ENCODE results near the gene ZNF80.

The ZNF80 gene

DNA sequence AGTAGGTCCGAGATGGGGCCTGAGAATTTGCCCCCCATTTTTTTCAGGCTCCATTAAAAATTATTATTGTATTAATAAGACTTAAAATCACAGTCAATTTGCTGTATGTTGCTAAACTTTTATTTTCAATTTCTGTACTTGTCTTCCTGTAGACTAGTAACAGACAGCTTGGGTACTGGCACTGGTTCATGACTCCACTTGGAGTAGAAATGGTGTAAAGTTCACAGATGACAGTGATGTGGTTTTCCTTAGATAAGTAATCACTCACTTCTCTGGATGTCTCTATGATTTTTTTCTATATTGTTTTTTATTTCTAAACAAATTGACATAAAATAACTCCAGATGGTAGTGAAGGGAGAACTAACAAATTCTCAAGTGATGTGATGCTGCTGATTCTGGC lies 15.6 kb upstream of the ZNF80 start:
- TF ChIP-seq, protein P1, sequence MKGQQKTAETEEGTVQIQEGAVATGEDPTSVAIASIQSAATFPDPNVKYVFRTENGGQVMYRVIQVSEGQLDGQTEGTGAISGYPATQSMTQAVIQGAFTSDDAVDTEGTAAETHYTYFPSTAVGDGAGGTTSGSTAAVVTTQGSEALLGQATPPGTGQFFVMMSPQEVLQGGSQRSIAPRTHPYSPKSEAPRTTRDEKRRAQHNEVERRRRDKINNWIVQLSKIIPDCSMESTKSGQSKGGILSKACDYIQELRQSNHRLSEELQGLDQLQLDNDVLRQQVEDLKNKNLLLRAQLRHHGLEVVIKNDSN (IDR thresholded peaks at IDR 0.05): no peak
- TF ChIP-seq, protein P2, sequence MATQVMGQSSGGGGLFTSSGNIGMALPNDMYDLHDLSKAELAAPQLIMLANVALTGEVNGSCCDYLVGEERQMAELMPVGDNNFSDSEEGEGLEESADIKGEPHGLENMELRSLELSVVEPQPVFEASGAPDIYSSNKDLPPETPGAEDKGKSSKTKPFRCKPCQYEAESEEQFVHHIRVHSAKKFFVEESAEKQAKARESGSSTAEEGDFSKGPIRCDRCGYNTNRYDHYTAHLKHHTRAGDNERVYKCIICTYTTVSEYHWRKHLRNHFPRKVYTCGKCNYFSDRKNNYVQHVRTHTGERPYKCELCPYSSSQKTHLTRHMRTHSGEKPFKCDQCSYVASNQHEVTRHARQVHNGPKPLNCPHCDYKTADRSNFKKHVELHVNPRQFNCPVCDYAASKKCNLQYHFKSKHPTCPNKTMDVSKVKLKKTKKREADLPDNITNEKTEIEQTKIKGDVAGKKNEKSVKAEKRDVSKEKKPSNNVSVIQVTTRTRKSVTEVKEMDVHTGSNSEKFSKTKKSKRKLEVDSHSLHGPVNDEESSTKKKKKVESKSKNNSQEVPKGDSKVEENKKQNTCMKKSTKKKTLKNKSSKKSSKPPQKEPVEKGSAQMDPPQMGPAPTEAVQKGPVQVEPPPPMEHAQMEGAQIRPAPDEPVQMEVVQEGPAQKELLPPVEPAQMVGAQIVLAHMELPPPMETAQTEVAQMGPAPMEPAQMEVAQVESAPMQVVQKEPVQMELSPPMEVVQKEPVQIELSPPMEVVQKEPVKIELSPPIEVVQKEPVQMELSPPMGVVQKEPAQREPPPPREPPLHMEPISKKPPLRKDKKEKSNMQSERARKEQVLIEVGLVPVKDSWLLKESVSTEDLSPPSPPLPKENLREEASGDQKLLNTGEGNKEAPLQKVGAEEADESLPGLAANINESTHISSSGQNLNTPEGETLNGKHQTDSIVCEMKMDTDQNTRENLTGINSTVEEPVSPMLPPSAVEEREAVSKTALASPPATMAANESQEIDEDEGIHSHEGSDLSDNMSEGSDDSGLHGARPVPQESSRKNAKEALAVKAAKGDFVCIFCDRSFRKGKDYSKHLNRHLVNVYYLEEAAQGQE (IDR thresholded peaks at IDR 0.05; ENCODE audit: low read depth): no peak
- no peak for TF ChIP-seq TEAD4 (IDR thresholded peaks at IDR 0.05)
- TF ChIP-seq NFIC (IDR thresholded peaks at IDR 0.05): no peak
- no peak for TF ChIP-seq EP300 (IDR thresholded peaks at IDR 0.05; ENCODE audit: borderline replicate concordance)
- TF ChIP-seq CEBPB (IDR thresholded peaks at IDR 0.05): no peak
- no peak for TF ChIP-seq TAF1 (IDR thresholded peaks at IDR 0.05; ENCODE audit: low read depth)
- no peak for TF ChIP-seq ZBTB7A (IDR thresholded peaks at IDR 0.05; ENCODE audit: low read depth)
- no peak for TF ChIP-seq YY1 (IDR thresholded peaks at IDR 0.05; ENCODE audit: low read depth)
- TF ChIP-seq EGR1 (IDR thresholded peaks at IDR 0.05): no peak
- TF ChIP-seq CREB1 (IDR thresholded peaks at IDR 0.05; ENCODE audit: low read depth): no peak
- TF ChIP-seq FOXM1 (IDR thresholded peaks at IDR 0.05; ENCODE audit: borderline replicate concordance, low read depth): no peak
- no peak for TF ChIP-seq RAD21 (IDR thresholded peaks at IDR 0.05; ENCODE audit: low read depth)
- TF ChIP-seq, protein P3, sequence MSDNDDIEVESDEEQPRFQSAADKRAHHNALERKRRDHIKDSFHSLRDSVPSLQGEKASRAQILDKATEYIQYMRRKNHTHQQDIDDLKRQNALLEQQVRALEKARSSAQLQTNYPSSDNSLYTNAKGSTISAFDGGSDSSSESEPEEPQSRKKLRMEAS (IDR thresholded peaks at IDR 0.05): no peak

DNA sequence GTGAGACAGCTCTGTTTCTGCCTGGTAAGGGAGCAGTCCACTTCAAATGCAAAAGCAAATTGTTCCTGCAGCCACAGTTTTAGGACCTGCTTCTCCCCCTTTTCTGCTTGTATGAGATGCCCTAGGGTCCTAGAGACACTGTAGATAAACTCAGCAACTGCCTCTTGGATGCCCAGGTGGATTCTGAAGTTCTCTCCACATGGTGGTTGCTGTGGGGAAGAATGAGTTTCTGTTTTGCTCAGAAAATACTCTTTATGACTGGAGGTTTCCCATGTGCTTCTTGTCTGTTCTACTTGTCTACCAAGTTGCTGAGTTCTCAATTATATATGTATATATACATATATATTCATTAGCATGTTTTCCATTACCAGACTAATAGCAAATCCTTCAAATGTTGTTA lies 5.6 kb upstream of the ZNF80 start:
- TF ChIP-seq, protein P2 (IDR thresholded peaks at IDR 0.05; ENCODE audit: low read depth): no peak
- TF ChIP-seq CREB1 (IDR thresholded peaks at IDR 0.05; ENCODE audit: low read depth) (no peak), NFIC (IDR thresholded peaks at IDR 0.05) (no peak), TEAD4 (IDR thresholded peaks at IDR 0.05) (no peak), YY1 (IDR thresholded peaks at IDR 0.05; ENCODE audit: low read depth) (no peak), FOXM1 (IDR thresholded peaks at IDR 0.05; ENCODE audit: borderline replicate concordance, low read depth) (no peak), TAF1 (IDR thresholded peaks at IDR 0.05; ENCODE audit: low read depth) (no peak), RAD21 (IDR thresholded peaks at IDR 0.05; ENCODE audit: low read depth) (no peak), EGR1 (IDR thresholded peaks at IDR 0.05) (no peak), TCF12 (IDR thresholded peaks at IDR 0.05; ENCODE audit: low read depth) (no peak), CEBPB (IDR thresholded peaks at IDR 0.05) (no peak)
- TF ChIP-seq, protein P1 (IDR thresholded peaks at IDR 0.05): no peak
- TF ChIP-seq, protein P3 (IDR thresholded peaks at IDR 0.05): no peak

DNA sequence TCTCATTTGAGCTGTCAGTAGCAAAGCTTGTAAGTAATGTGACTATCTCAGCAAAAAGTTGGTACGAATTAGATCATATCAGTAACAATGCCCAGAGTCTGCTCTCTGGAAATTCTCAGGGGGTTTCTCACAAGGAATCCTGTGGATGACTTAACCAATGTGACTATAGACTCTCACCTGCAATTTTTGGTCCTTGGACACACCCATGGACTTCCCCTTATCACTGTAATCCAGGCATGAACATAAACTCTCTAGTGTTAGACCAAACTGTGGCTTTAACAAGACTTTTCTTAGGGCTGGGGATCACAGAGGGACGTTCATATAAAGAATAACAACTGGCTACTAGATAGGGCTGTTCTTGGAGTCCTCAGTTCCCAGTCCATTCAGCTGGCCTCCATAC lies 3.9 kb upstream of the ZNF80 start:
- no peak for TF ChIP-seq FOXM1 (IDR thresholded peaks at IDR 0.05; ENCODE audit: borderline replicate concordance, low read depth)
- no peak for TF ChIP-seq EP300 (IDR thresholded peaks at IDR 0.05; ENCODE audit: borderline replicate concordance)
- TF ChIP-seq TCF12 (IDR thresholded peaks at IDR 0.05; ENCODE audit: low read depth): no peak
- TF ChIP-seq RAD21 (IDR thresholded peaks at IDR 0.05; ENCODE audit: low read depth): no peak
- TF ChIP-seq CEBPB (IDR thresholded peaks at IDR 0.05): no peak
- no peak for TF ChIP-seq EGR1 (IDR thresholded peaks at IDR 0.05)
- no peak for TF ChIP-seq ZBTB7A (IDR thresholded peaks at IDR 0.05; ENCODE audit: low read depth)

DNA sequence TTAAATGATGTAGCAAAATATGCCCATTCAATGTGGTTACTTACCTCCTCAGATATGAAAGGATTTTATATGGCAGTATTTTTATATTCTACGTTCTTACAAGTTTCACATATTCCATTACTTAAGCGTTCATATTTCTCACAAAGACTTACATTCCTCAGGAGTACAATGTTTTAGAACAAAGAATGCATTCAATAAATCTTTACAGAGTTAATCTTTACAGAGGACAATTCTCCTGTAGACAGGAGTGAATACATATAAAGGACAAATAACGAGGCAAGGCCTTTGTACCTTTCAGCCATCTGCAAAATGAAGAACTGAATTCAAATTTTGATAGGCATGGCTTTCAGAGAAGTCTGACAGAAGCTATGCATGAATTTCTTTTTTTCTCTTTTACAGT lies 1.9 kb downstream of the ZNF80 start:
- TF ChIP-seq TCF12 (IDR thresholded peaks at IDR 0.05; ENCODE audit: low read depth): no peak
- TF ChIP-seq, protein P2 (IDR thresholded peaks at IDR 0.05; ENCODE audit: low read depth): no peak
- no peak for TF ChIP-seq ZBTB7A (IDR thresholded peaks at IDR 0.05; ENCODE audit: low read depth)
- no peak for TF ChIP-seq RAD21 (IDR thresholded peaks at IDR 0.05; ENCODE audit: low read depth)
- no peak for TF ChIP-seq TEAD4 (IDR thresholded peaks at IDR 0.05)
- TF ChIP-seq CREB1 (IDR thresholded peaks at IDR 0.05; ENCODE audit: low read depth): no peak
- no peak for TF ChIP-seq EP300 (IDR thresholded peaks at IDR 0.05; ENCODE audit: borderline replicate concordance)
- TF ChIP-seq, protein P1 (IDR thresholded peaks at IDR 0.05): no peak
- no peak for TF ChIP-seq EGR1 (IDR thresholded peaks at IDR 0.05)
- no peak for TF ChIP-seq FOXM1 (IDR thresholded peaks at IDR 0.05; ENCODE audit: borderline replicate concordance, low read depth)
- TF ChIP-seq, protein P3 (IDR thresholded peaks at IDR 0.05): no peak
- no peak for TF ChIP-seq CEBPB (IDR thresholded peaks at IDR 0.05)
- TF ChIP-seq NFIC (IDR thresholded peaks at IDR 0.05): no peak
